Stimulated activated naive CD4-positive, alpha-beta T cell (primary cell): Measurements from ENCODE around the gene FAM3C.
"Not testable (repeated sequence)": the region's sequence is repeated elsewhere in the genome, so short reads cannot be mapped to it uniquely, and the experiment has no call there.

ENCODE experiments used
- DNase-seq, 6 experiments: peaks; one replicate each; lab custom pipeline; 2025; lab: John Stamatoyannopoulos, UW

FAM3C gene

GRCh38 chr7:121395961-121396757 lies at the start of gene FAM3C:
Gene FAM3C (minus strand): TSS chr7:121396308. CDS start chr7:121382969, 13,339 bp downstream.
- DNase-seq: peak; percentile 43 to 69 (median 60)

GRCh38 chr7:121442845-121443244 lies 46.7 kb upstream of the FAM3C start:
- no peak for DNase-seq

GRCh38 chr7:121440857-121441503 lies 44.9 kb upstream of the FAM3C start:
- no peak for DNase-seq

- peak; percentile 51 to 86 (median 80) for DNase-seq
Measured at GRCh38 chr7:121438043-121438955, 42.2 kb upstream of the FAM3C start.

- no peak for DNase-seq
Measured at GRCh38 chr7:121437470-121437869, 41.4 kb upstream of the FAM3C start.

GRCh38 chr7:121436688-121437087 lies 40.6 kb upstream of the FAM3C start:
- no peak for DNase-seq

- DNase-seq: no peak
Measured at GRCh38 chr7:121436136-121436535, 40.0 kb upstream of the FAM3C start.

GRCh38 chr7:121433775-121434174 lies 37.7 kb upstream of the FAM3C start:
- DNase-seq: no peak

GRCh38 chr7:121432486-121432885 lies 36.4 kb upstream of the FAM3C start:
- DNase-seq: not testable (repeated sequence)

GRCh38 chr7:121431996-121432395 lies 35.9 kb upstream of the FAM3C start:
- no peak for DNase-seq

- no peak for DNase-seq
Measured at GRCh38 chr7:121431389-121431995, 35.4 kb upstream of the FAM3C start.

- no peak for DNase-seq
Measured at GRCh38 chr7:121430558-121430957, 34.5 kb upstream of the FAM3C start.

- DNase-seq: no peak
Measured at GRCh38 chr7:121429798-121430197, 33.7 kb upstream of the FAM3C start.

GRCh38 chr7:121428855-121429489 lies 32.9 kb upstream of the FAM3C start:
- DNase-seq: no peak

GRCh38 chr7:121421743-121422142 lies 25.6 kb upstream of the FAM3C start:
- DNase-seq: not testable (repeated sequence)

GRCh38 chr7:121420976-121421375 lies 24.9 kb upstream of the FAM3C start:
- DNase-seq: no peak

GRCh38 chr7:121419201-121420148 lies 23.4 kb upstream of the FAM3C start:
- no peak for DNase-seq

- DNase-seq: no peak
Measured at GRCh38 chr7:121416533-121416932, 20.4 kb upstream of the FAM3C start.

- no peak for DNase-seq
Measured at GRCh38 chr7:121414436-121414835, 18.3 kb upstream of the FAM3C start.

- no peak for DNase-seq
Measured at GRCh38 chr7:121411597-121411979, 15.5 kb upstream of the FAM3C start.
